GM23338 (cell line): Measurements from ENCODE around the gene PHKG2. TPM values are rescaled to one million over a fixed set of nuclear protein-coding genes. Genes with fewer than 3 reads are reported as not detected.

Source experiments
- CREB1 ChIP-seq: fragments of 250-450 bp; sonication (Bioruptor Pico); IDR thresholded peaks from 2 replicates; pipeline ENCODE4 v1.5.0; 2020; ENCODE audit warnings: low read depth, mild to moderate bottlenecking, moderate library complexity
- EZH2phosphoT487 ChIP-seq: fragments of 200-600 bp; sonication (generic); IDR thresholded peaks from one replicate; pipeline ENCODE4 v1.8.1; 2018; ENCODE audit warnings: antibody characterized with exemption; ENCODE audit not compliant: unreplicated experiment
- NANOG ChIP-seq: IDR thresholded peaks from 2 replicates; pipeline ENCODE4 v1.6.1; 2016; ENCODE audit warnings: antibody characterized with exemption, borderline replicate concordance
- POLR2AphosphoS5 ChIP-seq: IDR thresholded peaks from 2 replicates; pipeline ENCODE4 v1.6.1; 2016; ENCODE audit warnings: antibody characterized with exemption, low read depth
- STAT1 ChIP-seq: IDR thresholded peaks from one replicate; pipeline ENCODE4 v1.6.1; 2016; ENCODE audit warnings: antibody characterized with exemption; ENCODE audit not compliant: unreplicated experiment
- ZNF114 ChIP-seq: fragments of 250-450 bp; sonication (Bioruptor Pico); IDR thresholded peaks from 2 replicates; pipeline ENCODE4 v1.5.0; 2020; ENCODE audit warnings: mild to moderate bottlenecking, moderate library complexity
- ZNF331 ChIP-seq: fragments of 250-450 bp; sonication (Bioruptor Pico); IDR thresholded peaks from 2 replicates; pipeline ENCODE4 v1.5.0; 2020; ENCODE audit warnings: low read depth, mild to moderate bottlenecking, moderate library complexity
- polyA plus RNA-seq: library from polyadenylated mRNA; unstranded; fragments of >200 nt; fragmentation: Nextera tagmentation; extraction: Ambion mirVana; gene quantifications from 2 replicates; pipeline ENCODE4 v1.2.1, GENCODE V29; 2016
- total RNA-seq: library from RNA; depleted of rRNA; stranded (reverse); fragments of >200 nt; shearing (Covaris generic); gene quantifications from 2 replicates; pipeline ENCODE4 v1.2.3, GENCODE V29; 2014
- TF ChIP-seq, protein P1 (sequence below): fragments of 250-450 bp; sonication (Bioruptor Pico); IDR thresholded peaks from 2 replicates; pipeline ENCODE4 v1.5.0; 2020; ENCODE audit warnings: mild to moderate bottlenecking, moderate library complexity
- TF ChIP-seq, protein P2 (sequence below): IDR thresholded peaks from one replicate; pipeline ENCODE4 v1.6.1; 2018; ENCODE audit warnings: antibody characterized with exemption; ENCODE audit not compliant: unreplicated experiment
- TF ChIP-seq, protein P3 (sequence below): IDR thresholded peaks from 2 replicates; pipeline ENCODE4 v1.6.1; 2016; ENCODE audit warnings: antibody characterized with exemption

The PHKG2 gene
- total and polyA plus RNA-seq, 2 experiments from 2014 or later, result 26.9 to 27.0 TPM

DNA sequence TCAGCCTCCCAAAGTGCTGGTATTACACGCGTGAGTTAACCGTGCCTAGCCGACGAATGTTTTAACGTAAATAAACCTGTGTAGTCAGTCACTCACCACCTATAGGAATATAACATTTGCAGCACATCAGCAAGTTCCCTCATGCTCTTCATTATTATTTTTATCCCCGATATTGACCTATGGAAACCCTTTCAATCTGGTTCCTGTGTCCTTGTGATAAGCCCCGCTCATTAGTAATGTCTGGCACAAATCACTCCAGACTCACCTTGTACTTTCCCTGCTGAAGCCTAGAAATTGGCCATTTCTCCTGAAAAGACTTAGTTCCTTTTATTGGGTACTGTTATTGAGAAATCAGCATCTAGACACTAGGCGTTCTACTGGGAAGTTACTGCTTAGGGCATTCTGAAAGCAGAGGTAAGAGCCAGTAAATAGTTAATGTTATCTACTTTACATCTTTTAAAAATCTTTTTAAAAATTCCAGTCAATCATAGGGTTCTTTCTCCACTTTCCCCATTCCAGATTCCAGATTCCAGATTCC is 1.5 kb upstream of the PHKG2 start (continued):
- TF ChIP-seq, protein P1, sequence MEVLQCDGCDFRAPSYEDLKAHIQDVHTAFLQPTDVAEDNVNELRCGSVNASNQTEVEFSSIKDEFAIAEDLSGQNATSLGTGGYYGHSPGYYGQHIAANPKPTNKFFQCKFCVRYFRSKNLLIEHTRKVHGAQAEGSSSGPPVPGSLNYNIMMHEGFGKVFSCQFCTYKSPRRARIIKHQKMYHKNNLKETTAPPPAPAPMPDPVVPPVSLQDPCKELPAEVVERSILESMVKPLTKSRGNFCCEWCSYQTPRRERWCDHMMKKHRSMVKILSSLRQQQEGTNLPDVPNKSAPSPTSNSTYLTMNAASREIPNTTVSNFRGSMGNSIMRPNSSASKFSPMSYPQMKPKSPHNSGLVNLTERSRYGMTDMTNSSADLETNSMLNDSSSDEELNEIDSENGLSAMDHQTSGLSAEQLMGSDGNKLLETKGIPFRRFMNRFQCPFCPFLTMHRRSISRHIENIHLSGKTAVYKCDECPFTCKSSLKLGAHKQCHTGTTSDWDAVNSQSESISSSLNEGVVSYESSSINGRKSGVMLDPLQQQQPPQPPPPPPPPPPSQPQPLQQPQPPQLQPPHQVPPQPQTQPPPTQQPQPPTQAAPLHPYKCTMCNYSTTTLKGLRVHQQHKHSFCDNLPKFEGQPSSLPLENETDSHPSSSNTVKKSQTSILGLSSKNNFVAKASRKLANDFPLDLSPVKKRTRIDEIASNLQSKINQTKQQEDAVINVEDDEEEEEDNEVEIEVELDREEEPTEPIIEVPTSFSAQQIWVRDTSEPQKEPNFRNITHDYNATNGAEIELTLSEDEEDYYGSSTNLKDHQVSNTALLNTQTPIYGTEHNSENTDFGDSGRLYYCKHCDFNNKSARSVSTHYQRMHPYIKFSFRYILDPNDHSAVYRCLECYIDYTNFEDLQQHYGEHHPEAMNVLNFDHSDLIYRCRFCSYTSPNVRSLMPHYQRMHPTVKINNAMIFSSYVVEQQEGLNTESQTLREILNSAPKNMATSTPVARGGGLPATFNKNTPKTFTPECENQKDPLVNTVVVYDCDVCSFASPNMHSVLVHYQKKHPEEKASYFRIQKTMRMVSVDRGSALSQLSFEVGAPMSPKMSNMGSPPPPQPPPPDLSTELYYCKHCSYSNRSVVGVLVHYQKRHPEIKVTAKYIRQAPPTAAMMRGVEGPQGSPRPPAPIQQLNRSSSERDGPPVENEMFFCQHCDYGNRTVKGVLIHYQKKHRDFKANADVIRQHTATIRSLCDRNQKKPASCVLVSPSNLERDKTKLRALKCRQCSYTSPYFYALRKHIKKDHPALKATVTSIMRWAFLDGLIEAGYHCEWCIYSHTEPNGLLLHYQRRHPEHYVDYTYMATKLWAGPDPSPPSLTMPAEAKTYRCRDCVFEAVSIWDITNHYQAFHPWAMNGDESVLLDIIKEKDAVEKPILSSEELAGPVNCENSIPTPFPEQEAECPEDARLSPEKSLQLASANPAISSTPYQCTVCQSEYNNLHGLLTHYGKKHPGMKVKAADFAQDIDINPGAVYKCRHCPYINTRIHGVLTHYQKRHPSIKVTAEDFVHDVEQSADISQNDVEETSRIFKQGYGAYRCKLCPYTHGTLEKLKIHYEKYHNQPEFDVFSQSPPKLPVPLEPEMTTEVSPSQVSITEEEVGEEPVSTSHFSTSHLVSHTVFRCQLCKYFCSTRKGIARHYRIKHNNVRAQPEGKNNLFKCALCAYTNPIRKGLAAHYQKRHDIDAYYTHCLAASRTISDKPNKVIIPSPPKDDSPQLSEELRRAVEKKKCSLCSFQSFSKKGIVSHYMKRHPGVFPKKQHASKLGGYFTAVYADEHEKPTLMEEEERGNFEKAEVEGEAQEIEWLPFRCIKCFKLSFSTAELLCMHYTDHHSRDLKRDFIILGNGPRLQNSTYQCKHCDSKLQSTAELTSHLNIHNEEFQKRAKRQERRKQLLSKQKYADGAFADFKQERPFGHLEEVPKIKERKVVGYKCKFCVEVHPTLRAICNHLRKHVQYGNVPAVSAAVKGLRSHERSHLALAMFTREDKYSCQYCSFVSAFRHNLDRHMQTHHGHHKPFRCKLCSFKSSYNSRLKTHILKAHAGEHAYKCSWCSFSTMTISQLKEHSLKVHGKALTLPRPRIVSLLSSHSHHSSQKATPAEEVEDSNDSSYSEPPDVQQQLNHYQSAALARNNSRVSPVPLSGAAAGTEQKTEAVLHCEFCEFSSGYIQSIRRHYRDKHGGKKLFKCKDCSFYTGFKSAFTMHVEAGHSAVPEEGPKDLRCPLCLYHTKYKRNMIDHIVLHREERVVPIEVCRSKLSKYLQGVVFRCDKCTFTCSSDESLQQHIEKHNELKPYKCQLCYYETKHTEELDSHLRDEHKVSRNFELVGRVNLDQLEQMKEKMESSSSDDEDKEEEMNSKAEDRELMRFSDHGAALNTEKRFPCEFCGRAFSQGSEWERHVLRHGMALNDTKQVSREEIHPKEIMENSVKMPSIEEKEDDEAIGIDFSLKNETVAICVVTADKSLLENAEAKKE (CRISPR knock-in tag), result no peak
- TF ChIP-seq, protein P2, sequence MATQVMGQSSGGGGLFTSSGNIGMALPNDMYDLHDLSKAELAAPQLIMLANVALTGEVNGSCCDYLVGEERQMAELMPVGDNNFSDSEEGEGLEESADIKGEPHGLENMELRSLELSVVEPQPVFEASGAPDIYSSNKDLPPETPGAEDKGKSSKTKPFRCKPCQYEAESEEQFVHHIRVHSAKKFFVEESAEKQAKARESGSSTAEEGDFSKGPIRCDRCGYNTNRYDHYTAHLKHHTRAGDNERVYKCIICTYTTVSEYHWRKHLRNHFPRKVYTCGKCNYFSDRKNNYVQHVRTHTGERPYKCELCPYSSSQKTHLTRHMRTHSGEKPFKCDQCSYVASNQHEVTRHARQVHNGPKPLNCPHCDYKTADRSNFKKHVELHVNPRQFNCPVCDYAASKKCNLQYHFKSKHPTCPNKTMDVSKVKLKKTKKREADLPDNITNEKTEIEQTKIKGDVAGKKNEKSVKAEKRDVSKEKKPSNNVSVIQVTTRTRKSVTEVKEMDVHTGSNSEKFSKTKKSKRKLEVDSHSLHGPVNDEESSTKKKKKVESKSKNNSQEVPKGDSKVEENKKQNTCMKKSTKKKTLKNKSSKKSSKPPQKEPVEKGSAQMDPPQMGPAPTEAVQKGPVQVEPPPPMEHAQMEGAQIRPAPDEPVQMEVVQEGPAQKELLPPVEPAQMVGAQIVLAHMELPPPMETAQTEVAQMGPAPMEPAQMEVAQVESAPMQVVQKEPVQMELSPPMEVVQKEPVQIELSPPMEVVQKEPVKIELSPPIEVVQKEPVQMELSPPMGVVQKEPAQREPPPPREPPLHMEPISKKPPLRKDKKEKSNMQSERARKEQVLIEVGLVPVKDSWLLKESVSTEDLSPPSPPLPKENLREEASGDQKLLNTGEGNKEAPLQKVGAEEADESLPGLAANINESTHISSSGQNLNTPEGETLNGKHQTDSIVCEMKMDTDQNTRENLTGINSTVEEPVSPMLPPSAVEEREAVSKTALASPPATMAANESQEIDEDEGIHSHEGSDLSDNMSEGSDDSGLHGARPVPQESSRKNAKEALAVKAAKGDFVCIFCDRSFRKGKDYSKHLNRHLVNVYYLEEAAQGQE, result no peak
- TF ChIP-seq ZNF331 (CRISPR knock-in tag), result no peak
- TF ChIP-seq, protein P3, sequence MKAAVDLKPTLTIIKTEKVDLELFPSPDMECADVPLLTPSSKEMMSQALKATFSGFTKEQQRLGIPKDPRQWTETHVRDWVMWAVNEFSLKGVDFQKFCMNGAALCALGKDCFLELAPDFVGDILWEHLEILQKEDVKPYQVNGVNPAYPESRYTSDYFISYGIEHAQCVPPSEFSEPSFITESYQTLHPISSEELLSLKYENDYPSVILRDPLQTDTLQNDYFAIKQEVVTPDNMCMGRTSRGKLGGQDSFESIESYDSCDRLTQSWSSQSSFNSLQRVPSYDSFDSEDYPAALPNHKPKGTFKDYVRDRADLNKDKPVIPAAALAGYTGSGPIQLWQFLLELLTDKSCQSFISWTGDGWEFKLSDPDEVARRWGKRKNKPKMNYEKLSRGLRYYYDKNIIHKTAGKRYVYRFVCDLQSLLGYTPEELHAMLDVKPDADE, result no peak
- no peak for TF ChIP-seq STAT1
- TF ChIP-seq POLR2AphosphoS5, result no peak
- TF ChIP-seq ZNF114 (CRISPR knock-in tag), result no peak
- TF ChIP-seq NANOG, result no peak
- TF ChIP-seq EZH2phosphoT487, result no peak
- no peak for TF ChIP-seq CREB1 (CRISPR knock-in tag)
